HCT116 (cell line): ENCODE measurements around the gene DNASE1L3.

Experiments
- EZH2 ChIP-seq: fragments of 200-600 bp; sonication (generic); IDR thresholded peaks from 2 replicates; pipeline ENCODE4 v1.6.1; 2017; ENCODE audit warnings: antibody characterized with exemption, mixed run types
- MAX ChIP-seq: IDR thresholded peaks from 2 replicates; pipeline ENCODE4 v1.6.1; 2012
- POLR2A ChIP-seq: IDR thresholded peaks from 2 replicates; pipeline ENCODE4 v1.7.0; 2011; ENCODE audit warnings: borderline replicate concordance; ENCODE audit not compliant: insufficient read depth, insufficient read length; ENCODE audit errors: extremely low read depth
- POLR2AphosphoS5 ChIP-seq: IDR thresholded peaks from 2 replicates; pipeline ENCODE4 v1.6.1; 2011; ENCODE audit warnings: mild to moderate bottlenecking, low read depth, low read length, moderate library complexity
- ZNF274 ChIP-seq: fragments of 200-500 bp; sonication (Bioruptor generic); IDR thresholded peaks from 2 replicates; pipeline ENCODE4 v1.6.1; 2014; ENCODE audit warnings: mild to moderate bottlenecking, low read depth, low read length, inconsistent platforms

- TF ChIP-seq ZNF274 (no peak), MAX (no peak), POLR2A (no peak), EZH2 (no peak), POLR2AphosphoS5 (no peak)
These were observed 8.1 kb upstream of the DNASE1L3 start for GRCh38 chr3:58218904-58219303.
